Stimulated activated CD4-positive, alpha-beta T cell treated with anti-CD3 and anti-CD28 coated beads, Interleukin-4, amount 100 ng/mL, for 4 hours (primary cell): Measurements from ENCODE around the gene RAPGEF4.

ENCODE experiments used
- DNase-seq, 2 experiments: peaks; one replicate each; pipeline ENCODE4 v3.0.0-alpha.2; 2020

Gene RAPGEF4

DNA sequence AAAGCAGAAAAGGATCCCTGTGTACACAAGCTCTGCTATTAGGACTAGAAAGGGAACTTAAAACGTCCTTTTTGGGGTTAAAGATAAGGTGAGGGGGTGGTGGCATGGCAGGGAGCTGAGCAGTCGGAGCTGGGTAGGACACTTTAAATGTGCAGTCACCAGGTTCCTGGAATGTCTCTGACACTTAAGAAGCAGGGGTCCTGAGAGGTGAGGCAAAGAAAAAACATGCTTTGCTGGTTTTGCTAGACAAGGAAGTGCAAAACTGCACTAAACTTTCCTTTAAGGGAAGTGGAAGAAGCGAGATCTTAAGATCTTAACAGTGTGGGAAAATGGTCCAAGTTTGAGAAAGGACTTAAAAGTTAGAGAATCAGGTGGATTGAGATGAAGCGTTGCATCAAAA, 240.5 kb downstream of the RAPGEF4 start:
- no peak for DNase-seq

DNA sequence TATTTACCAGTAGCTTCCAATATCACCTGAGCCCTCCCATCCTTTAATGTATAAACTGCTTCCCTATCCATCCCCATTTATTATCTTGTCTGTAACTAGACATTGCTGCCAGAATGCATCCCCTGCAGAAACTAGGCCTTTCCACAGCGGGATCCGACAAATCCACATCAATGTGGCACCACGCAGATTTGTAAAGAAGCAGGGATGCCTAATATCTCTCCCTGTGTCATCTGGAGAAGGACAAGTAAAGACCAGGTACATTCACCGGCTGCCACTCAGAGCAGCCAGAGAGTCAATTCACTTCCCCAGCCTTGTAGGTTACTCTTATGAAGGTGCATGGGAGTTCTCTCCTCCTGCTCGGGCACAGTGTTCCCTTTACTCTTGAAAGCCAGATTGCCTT, 241.2 kb downstream of the RAPGEF4 start:
- no peak for DNase-seq

DNA sequence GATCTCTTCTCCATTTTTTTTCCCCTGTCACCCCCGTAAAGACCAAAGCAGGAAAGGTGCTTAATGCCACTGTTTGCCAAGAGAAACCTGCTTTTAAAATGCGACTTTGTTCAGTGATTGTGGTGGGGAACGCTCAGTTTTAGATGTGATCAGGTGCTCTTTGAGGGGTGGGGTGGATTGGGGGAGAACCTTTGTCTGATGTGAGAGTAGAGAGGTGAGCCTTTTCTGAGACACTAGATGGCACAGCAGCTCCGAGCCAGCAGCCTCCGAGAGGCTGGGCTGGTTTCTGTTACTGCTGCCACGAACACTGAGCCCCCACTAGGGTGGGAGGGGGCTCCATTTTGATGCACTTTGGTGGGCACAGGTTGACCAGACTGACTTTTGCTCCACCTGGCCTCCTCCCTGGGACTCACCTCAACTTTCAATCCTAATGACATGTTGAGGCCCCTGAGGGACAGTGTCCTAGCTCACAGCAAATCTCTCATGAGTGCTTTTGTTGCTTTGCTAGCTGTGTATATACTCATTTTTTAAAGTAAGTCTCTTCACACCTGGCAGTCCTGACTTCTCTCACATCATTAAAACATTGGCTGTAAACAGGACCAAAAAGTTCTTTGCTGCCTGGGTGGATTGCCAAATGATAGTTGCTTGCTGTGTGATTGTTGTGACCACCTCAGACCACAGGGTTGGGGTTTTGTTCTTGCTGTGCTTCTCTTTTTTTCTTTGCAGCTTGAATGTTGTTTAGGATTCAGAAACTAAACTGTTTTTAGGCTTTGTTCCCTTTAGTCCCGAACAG, 241.8 kb downstream of the RAPGEF4 start:
- DNase-seq = no peak

DNA sequence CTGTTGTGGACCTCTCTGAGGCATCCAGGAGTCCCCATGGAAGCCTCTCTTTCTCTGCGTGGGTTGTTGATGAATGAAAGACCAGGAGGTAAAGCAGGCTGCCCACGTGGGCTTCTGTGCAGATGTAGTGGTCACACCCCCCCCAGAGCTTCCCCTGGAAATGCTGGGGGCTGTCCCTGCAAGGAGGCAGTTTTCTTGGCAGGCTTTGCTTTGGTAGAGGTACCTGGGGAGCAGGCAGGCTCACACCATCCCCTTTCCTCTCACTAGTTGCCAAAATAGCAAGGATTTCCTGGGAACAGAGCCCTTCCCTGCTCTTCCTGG, 242.4 kb downstream of the RAPGEF4 start:
- no peak for DNase-seq

DNA sequence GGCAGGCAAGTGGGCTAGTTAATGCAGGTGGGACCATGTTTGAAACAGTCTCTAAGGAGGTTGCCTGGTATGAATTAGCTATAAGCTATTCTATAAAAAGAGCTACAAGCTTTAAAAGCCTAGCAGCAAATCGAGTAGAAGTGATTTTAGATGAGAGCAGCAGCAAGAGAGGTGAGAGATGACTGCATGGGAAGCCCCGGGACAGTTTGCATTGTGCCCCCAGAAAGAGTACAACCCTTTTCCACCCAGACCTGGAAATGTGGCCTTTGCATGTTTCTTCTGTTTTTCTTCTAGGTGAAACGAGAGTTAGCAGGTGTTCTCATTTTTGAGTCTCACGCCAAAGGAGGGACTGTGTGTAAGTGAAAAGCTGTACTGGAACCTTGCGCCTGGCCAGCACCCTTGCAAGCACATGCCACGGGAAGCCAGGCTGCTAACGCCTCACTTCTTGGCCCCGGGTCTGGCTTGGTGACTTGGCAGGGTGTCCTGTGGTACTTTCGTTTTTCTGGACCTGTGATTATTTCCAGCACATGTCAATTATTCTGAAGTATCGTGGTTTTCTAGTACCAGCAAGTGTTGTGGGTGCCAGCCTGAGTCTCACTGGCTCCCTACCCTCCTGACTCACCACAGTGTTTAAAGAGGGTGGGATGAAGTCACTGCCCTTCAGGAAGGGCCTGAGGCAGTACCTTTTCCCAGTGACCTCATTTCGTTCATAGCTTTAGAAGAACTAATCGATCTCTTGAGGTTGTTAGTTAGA, 249.7 kb downstream of the RAPGEF4 start:
- DNase-seq = no peak

DNA sequence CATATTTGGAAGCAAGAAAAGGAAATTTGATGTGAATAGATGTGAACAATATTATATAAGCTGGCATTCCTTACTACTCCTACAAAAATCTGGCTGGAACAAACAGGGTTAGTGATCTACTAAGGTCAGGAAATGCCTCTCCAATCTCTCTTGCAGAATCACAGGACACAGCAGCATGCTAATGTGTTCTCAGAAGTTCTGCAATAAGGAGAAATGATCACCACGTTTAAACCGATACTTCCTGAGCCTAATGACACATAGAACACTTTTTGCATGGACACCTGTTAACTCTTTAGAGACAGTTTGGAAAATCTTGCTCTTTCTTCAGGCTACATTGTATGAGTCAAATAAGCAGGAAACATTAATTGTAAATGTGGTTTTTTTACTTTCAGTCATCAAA, 250.4 kb downstream of the RAPGEF4 start:
- no peak for DNase-seq

DNA sequence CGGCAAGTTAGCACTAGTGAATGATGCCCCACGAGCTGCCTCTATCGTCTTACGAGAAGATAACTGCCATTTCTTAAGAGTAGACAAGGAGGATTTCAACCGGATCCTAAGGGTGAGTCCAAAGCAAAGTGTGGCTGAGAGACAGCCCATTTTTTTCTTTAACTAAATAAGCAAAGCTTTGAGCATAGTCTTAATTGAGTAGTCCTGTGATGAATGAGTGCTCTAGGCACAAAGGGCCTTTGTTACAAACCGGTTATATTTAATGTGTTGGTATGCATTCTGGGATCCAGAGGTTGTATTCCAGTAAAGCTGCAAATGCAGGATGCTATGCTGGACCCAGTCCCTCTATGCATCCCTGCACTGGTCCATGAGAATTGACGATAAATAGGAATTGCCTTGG, 253.1 kb downstream of the RAPGEF4 start:
- no peak for DNase-seq

DNA sequence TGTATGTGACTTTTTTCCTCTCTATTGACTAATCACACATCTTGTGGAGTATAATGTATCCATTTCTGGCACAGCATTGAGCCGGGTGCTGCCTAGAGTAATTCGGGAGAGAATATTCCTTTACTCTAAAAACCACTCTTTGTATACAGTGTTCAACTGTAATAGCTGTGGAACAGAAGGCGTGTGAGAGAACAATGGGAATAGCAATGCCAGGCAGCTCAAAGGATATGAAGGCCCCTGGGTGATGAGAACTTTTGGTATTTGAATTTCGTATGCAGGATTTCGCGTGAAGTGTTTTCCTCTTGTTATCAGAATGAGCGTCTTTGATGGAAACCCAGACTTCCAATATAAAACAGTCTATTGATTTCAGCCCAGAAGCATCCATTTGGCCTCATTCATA, 255.4 kb downstream of the RAPGEF4 start:
- no peak for DNase-seq

DNA sequence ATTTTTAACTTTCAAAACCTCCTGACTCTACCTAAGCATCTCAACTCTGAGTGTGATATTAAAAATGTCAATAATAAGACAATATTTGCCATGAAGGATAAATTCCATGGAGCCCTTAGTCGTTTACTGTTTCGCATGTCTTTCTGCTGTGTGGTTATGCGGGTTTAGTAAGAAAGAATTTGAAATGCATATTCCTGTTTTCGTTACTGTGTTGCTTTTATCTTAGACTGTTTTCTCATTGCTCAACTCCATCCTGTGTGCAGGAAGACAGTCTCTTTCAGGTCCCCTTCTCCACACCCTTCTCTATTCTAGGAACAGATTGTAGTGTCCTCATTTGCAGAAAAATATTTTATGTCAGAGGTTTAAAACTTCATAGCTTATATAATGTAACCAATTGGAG, 257.5 kb downstream of the RAPGEF4 start:
- no peak for DNase-seq

DNA sequence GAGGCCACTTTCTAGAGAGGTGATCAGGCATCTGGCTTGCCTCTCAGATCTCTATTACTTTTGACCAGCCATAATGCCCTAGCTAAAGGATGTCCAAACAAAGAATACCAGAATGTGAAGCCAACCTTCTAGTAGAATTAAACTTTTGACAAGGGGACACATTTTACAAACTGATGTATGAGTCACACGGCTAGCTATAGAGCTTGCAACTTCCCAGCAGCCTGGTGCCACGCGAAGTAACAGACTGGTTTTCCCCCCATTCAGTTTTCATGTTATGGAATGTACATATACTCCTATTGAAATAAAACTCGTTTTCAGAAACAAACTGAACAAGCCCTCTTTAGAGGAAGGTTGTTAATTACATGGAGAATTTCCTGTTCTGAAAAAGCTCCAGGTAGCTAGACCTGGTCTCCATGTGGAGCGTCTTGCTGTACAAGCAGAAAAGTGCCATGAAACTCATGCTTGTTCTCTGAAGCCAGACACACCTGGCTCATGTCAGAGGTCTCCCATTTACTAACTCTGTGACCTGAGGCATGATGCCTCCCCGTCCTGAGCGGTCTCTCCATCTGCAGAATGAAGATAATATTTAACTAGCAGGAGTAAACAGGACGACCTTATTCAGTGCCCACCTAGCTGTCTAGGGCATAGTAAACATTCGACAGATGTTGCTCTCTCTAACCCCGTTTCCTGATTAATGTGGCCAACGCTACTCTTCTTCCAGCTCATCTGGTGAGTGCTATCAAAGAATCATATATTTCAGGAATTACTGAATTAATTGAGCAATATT, 258.5 kb downstream of the RAPGEF4 start:
- DNase-seq = no peak

DNA sequence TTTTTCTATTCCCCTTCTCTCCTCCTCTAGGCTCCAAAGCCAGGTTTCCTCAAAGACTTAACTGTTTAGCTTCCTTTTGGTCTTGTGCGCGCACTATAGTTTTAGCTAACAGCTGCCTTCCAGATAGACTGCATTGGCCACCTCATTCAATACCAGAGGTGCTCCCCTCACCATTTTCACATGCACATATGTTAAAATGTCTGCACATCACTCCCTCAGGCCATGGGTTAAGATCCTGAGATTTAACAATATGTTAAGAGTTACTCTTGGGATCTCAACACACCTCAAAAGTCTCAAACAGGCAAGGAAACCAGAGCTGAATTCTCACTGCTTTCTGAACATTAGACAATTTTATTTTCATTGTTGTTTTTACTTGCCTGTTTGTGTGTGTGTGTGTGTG, 259.2 kb downstream of the RAPGEF4 start:
- DNase-seq = no peak

DNA sequence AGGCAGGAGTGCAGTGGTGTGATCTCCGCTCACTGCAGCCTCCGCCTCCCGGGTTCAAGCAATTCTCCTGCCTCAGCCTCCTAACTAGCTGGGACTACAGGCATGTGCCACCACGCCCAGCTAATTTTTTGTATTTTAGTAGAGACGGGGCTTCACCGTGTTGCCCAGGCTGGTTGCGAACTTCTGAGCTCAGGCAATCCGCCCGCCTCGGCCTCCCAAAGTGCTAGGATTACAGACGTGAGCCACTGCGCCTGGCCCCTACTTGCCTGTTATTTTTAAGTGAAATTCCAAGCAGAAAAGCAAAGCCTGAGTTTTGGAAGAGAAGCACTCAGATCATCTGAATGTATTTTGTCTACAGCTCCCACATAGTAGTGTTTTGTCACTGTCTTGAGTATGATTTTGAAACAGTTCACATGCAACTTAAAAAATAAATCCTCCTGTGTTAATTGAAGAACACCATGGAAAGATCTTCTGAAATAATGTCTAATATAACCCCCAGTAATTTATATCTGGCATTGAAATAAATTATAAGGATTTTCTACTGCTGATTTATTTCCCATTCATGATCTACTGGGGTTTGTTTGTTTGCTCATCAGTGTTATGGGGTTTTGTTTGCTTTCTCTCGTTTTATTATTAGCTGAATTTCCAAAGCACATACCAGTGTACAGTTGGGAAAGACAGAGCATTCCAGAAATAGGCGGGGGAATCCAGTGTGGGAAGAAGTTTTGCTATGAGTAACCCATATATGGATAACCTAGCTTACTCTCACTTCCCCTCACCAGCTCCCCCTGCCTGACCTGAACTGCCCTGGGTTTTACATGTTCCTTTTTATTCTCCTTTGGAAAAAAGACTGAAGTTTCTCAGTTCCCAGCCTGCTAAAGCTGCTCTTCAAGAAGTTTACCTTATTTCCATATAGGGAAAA, 259.9 kb downstream of the RAPGEF4 start:
- no peak for DNase-seq

DNA sequence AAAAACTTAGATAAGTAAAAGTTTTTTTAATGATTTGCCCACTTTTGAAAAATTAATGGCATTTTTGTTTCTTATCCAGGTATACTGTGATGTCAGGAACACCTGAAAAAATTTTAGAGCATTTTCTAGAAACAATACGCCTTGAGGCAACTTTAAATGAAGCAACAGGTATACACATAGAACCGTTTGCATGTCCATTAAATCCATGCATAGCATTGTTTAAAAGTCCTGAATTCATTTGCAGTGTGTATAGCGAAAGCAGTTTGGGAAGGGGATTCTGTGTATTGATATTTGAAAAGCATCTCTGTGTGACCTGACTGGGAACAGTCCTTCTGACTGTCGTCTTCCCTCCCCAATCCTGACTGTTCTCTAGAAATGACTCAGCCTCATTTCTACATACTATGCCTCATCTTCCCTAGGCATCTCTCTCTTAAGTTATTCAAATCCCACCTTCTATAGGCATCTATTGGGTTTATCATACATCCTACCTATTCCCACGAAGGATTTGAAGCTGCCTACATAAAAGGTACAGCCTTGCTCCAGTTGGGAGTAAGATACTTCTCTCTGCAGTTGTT, 260.8 kb downstream of the RAPGEF4 start:
- no peak for DNase-seq

DNA sequence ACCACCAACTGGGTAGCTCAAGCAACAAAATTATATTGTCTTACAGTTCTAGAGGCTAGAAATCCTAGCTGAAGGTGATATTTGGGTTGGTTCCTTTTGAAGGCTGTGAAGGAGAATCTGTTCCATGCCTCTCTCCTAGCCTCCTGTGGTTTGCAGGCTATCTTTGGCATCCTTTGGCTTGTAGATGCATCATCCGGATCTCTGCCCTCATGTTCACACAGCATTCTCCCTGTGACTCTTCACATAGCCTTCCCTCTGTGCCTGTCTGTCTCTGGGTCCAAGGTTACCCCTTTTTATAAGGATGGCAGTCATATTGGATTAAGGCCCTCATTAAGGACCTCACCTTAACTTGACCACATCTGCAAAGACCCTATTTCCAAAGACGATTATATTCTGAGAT, 261.4 kb downstream of the RAPGEF4 start:
- DNase-seq = no peak

DNA sequence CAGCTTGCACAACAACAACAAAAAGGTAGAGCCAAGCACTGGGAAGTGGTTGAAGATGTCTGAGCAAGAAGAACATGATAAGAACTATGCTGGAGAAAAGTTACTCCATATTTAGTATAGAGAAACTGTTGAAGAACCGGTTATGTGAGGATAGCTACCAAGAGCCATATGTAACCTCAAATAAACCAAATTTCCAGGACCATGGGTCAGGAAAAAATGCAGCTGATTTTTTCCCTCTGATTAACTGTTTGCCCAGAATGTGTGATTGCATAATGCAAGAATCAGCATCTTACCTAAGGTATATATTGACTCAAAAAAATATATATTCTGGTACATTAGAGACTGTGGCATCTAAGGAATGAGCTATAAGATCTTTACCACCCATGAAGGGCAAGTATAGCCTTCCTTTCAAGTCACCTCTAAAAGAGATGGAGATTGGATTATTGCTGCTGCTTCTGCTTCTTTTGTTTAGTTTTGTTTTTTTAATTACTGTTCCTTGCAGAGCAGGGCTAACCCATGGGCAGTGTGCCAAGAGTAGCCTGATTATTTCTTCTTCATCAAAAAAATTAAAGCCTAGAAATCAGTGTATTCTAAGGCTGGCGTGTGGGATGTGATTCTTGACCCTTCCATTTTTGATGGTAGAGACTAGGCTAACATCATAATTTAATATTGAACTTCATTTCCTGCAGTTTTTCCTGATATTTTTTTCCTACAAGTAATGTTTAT, 263.1 kb downstream of the RAPGEF4 start:
- no peak for DNase-seq

DNA sequence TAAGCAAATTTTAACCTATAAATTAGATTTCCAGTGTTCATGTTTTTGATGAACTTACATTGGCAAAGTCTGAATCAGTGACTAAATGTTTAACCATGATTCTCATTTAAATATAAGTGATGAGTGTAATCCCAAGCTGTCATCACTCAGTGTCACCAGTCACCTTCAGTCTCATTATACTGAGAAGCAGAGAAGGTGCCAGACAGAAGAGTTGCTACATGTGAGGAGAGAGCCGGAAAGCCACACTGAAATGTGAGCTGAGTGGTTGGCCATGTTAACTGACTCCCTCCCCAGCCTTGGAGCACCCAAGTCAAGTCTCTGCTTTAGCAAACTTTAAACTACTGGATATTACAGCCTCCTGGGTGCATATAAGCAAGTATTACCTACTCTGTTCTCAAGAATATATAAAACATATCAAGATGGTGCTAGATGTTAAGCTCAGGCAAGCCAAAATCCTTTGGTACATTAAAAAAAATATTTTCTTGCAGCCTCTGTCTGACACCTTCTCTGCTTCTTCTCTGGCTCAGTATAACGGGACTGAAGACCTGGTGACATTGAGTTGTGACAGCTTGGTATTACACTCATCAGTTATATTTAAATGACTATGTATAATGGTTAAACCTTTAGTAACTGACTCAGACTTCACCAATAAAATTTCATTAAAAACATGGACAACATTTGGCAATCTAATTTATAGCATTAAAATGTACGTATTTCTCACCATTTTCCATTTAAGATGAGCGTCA, 264.2 kb downstream of the RAPGEF4 start:
- DNase-seq = no peak

DNA sequence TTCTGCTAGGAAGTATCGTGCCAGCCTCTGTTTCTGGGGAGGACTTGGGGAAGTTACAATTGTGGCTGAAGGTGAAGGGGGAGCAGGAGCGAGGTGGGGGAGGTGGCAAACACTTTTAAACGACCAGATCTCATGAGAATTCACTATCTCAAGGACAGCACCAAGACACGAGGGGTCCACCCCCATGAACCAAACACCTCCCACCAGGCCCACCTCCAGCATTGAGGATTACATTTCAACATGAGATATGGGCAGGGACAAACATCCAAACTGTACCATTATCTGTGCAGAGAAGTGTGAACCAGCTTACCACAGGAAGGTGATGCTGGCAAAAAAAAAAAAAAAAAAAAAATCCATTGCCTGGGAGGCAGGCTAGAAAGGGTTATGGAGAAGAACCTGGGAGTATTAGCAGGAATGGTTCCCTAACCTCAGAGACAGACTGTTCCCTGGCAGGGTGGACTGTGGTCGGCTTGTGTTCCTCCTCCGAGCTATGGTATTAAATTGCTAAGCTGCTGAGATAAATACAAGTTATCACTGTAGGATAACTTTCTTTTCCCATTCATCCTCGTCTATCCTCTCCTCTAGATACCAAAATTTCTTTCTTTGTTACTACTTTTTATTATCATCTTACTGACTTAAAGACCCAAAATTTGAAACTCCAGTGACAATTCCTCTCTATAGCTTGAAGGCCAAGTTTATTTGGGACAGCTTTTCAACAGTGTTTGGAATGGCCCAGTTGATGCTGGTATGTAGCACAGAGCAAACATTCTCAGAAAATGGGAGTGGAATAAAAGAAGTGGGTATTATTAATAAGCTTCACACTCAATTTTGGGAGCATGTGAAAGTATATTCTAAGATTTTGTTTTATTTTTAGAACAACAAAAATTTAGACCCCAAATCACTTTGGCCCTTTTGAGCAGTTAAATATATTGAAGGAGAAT, 266.3 kb downstream of the RAPGEF4 start:
- no peak for DNase-seq

DNA sequence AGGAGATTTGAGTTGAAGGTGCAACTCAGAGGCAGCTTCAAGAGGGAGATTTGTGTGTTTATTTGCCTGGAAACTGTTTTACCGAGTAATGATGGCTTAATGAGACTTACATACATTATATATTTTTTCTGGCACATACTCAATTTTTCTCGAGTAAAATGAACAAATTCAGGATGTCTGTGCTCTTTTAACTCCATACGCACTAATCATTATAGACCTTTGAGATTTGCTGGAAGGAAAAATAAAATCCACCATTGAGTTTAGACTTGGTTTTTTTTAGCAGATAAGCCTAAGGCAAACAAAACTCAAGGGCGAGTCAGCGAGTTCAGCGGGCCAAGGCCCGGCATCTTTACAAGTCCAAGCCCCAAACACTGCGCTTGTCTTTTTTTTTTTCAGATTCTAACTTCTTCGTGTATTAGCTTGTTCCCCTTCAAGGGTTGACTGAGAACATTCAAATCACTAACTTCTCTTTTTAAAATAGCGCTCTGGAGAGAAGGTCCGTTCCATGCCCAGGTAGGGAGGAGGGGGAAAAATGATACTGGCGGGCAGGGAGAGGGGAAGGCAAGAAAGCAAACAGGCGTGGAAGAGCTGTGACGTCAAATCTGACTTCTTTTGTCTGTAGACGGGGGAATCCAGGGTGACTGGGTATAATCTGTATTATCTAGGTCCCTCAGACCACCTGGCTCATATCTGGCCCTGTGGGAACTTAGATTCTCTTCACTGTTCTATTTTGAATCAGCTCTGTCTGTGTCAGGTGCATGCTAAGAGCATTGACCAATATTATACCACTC, 267.3 kb downstream of the RAPGEF4 start:
- no peak for DNase-seq

DNA sequence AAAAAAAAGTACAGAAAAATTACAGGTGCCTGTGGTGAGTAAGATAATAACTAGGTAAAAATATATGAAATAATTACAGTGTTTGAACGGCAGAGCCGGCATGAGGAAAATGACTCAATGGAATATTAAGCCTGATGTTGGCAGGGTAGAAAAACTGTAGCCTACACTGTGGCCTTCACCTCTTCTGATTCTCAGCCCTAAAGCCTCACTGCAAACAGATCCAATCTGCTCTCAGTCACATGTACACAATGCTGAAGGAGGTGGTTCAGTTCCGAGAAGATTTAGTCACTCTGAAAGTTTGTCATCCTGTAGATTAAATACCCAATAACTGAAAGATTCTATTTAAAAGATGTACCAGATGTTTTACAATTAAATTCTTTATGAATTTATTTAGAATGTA, 273.1 kb downstream of the RAPGEF4 start:
- no peak for DNase-seq
